KMS-11 (cell line): Measurements from ENCODE around the gene WDR11.

ENCODE experiments used
- H2AFZ ChIP-seq: fragments of 200-600 bp; sonication (generic); 2 replicates; pipeline ENCODE4 v1.6.1; 2016; ENCODE audit warnings: antibody characterized with exemption, mixed run types, low read depth
- H3K27ac ChIP-seq: fragments of 200-600 bp; sonication (generic); 2 replicates; pipeline ENCODE4 v1.6.1; 2016; ENCODE audit warnings: mild to moderate bottlenecking, mixed run types
- H3K27me3 ChIP-seq: fragments of 200-600 bp; sonication (generic); 2 replicates; pipeline ENCODE4 v1.6.1; 2017; ENCODE audit warnings: mild to moderate bottlenecking, low read depth, mixed run types, moderate library complexity; ENCODE audit not compliant: insufficient read depth
- H3K36me3 ChIP-seq: fragments of 200-600 bp; sonication (generic); 2 replicates; pipeline ENCODE4 v1.6.1; 2017; ENCODE audit warnings: mild to moderate bottlenecking, mixed run types; ENCODE audit not compliant: insufficient read depth
- H3K4me1 ChIP-seq: fragments of 200-600 bp; sonication (generic); 2 replicates; pipeline ENCODE4 v1.6.1; 2016; ENCODE audit warnings: mild to moderate bottlenecking, low read depth, mixed run types; ENCODE audit not compliant: poor library complexity, severe bottlenecking
- H3K4me2 ChIP-seq: fragments of 200-600 bp; sonication (generic); 2 replicates; pipeline ENCODE4 v1.7.0; 2016; ENCODE audit warnings: mild to moderate bottlenecking, mixed run types
- H3K4me3 ChIP-seq: fragments of 200-600 bp; sonication (generic); IDR thresholded peaks from 2 replicates; pipeline ENCODE4 v1.6.1; 2017; ENCODE audit warnings: low read depth, low read length, mixed read lengths; ENCODE audit not compliant: insufficient read depth
- H3K79me2 ChIP-seq: fragments of 200-600 bp; sonication (generic); 2 replicates; pipeline ENCODE4 v1.6.1; 2016; ENCODE audit warnings: low read depth, mixed run types; ENCODE audit not compliant: insufficient read depth
- H3K9ac ChIP-seq: fragments of 200-600 bp; sonication (generic); 2 replicates; pipeline ENCODE4 v1.6.1; 2016; ENCODE audit warnings: mild to moderate bottlenecking, mixed run types
- H4K20me1 ChIP-seq: fragments of 200-600 bp; sonication (generic); 2 replicates; pipeline ENCODE4 v1.6.1; 2016; ENCODE audit warnings: mild to moderate bottlenecking, mixed run types; ENCODE audit not compliant: insufficient read depth
- CTCF ChIP-seq: fragments of 200-600 bp; sonication (generic); conservative IDR thresholded peaks from 2 replicates; pipeline ENCODE4 v1.6.1; 2017; ENCODE audit warnings: low read depth, mild to moderate bottlenecking, antibody characterized with exemption, low read length, moderate library complexity, mixed read lengths

WDR11 gene

GRCh38 chr10:120854388-120854787, 3.2 kb downstream of the WDR11 start:
- no peak overlapping the region for H3K27ac ChIP-seq
- H3K9ac ChIP-seq, result no peak overlapping the region
- H4K20me1 ChIP-seq, result no peaks in the 10 kb centered on the region
- peaks cover 15% of the 10 kb centered on the region for H3K4me1 ChIP-seq
- H3K79me2 ChIP-seq, result peaks cover 20% of the 10 kb centered on the region; the same call in 1 of the 2 replicates
- H3K4me3 ChIP-seq, result no peak overlapping the region
- no peak overlapping the region for H3K4me2 ChIP-seq
- no peaks in the 10 kb centered on the region for H3K27me3 ChIP-seq
- H3K36me3 ChIP-seq, result no peaks in the 10 kb centered on the region
- no peak for TF ChIP-seq CTCF
- H2AFZ ChIP-seq, result no peak overlapping the region

GRCh38 chr10:120861178-120861855, 10.2 kb downstream of the WDR11 start:
- H3K4me1 ChIP-seq, result no peaks in the 10 kb centered on the region
- H3K27me3 ChIP-seq, result no peaks in the 10 kb centered on the region
- H2AFZ ChIP-seq, result no peak overlapping the region
- H3K4me2 ChIP-seq, result no peak overlapping the region
- H3K9ac ChIP-seq, result no peak overlapping the region
- H3K27ac ChIP-seq, result no peak overlapping the region
- TF ChIP-seq CTCF, result no peak
- no peaks in the 10 kb centered on the region for H4K20me1 ChIP-seq
- H3K79me2 ChIP-seq, result no peaks in the 10 kb centered on the region
- no peak overlapping the region for H3K4me3 ChIP-seq
- no peaks in the 10 kb centered on the region for H3K36me3 ChIP-seq

- Histone ChIP-seq H3K27ac (no peak overlapping the region), H3K9ac (no peak overlapping the region), H3K79me2 (no peaks in the 10 kb centered on the region), H3K36me3 (no peaks in the 10 kb centered on the region), H3K4me1 (no peaks in the 10 kb centered on the region), H2AFZ (no peak overlapping the region), H3K4me3 (no peak overlapping the region), H4K20me1 (no peaks in the 10 kb centered on the region), H3K4me2 (no peak overlapping the region), H3K27me3 (no peaks in the 10 kb centered on the region)
- no peak for TF ChIP-seq CTCF
Observed at GRCh38 chr10:120873741-120874140, 22.6 kb downstream of the WDR11 start.

GRCh38 chr10:120883071-120883470, 31.9 kb downstream of the WDR11 start:
- no peak for TF ChIP-seq CTCF
- Histone ChIP-seq H3K9ac (no peak overlapping the region), H3K79me2 (no peaks in the 10 kb centered on the region), H4K20me1 (no peaks in the 10 kb centered on the region), H3K36me3 (no peaks in the 10 kb centered on the region), H2AFZ (no peak overlapping the region), H3K27me3 (no peaks in the 10 kb centered on the region), H3K27ac (no peak overlapping the region), H3K4me3 (no peak overlapping the region), H3K4me1 (no peaks in the 10 kb centered on the region), H3K4me2 (no peak overlapping the region)
